ENCODE data around the gene MYO1B.

DNA sequence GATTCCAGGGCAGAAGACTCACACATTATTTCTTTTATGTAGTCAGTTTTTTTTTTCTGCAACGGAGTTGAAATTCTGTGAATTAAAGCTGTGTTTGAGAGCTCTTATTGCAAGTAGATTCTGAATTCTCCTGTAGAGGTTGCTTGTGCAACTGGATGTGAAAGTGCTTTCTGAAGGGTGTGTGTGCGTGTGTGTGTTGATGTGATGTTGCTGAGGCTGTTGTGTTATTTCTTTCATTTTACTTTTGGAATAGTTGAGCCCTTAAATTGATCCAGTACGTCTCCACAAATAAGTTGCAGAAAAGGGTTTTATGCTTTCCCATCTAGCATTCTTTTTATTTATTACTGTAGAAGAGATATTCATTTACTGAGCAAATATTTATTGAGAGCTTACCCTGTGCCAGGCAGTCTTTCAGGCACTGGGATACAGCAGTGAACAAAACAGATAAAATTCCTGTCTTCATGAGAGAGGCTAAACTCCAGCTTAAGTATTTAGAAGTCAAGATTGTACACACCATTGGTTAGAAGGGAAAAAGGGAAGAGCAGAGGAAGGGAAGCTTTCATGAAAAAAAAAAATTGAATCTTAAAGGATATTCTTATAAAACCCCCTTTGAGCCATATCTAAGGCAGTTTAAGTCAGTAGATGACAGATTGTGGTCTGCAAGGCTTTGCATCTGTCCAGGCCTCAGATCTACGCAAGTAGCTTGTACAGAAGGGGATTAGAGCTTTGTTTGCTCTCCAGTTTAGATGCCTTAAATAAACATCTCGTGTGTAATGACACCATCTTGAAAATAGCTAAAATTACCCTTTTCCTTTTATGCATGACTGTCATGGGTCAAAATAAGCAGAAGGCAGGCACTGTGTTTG lies 58.2 kb downstream of the MYO1B start:
- TF ChIP-seq POLR2AphosphoS5 (IDR thresholded peaks at IDR 0.05) (no peak), POLR2A (IDR thresholded peaks at IDR 0.05) (no peak), CTCF (IDR thresholded peaks at IDR 0.05) (no peak)

All from sigmoid colon (tissue), 4 donors.